HUES6 (cell line): ENCODE measurements around the gene CUX1.

ENCODE experiments used
- H3K27ac ChIP-seq: 2 replicates; pipeline ENCODE4 v1.7.0; 2013; ENCODE audit warnings: low read depth, mild to moderate bottlenecking, low read length, inconsistent platforms
- H3K27me3 ChIP-seq: 2 replicates; pipeline ENCODE4 v1.6.1; 2013; ENCODE audit warnings: low read length; ENCODE audit not compliant: control insufficient read depth, insufficient read depth
- H3K36me3 ChIP-seq: 2 replicates; pipeline ENCODE4 v1.6.1; 2013; ENCODE audit warnings: low read length; ENCODE audit not compliant: control insufficient read depth, insufficient read depth
- H3K4me1 ChIP-seq: 2 replicates; pipeline ENCODE4 v1.6.1; 2013; ENCODE audit warnings: low read length; ENCODE audit not compliant: control insufficient read depth, insufficient read depth
- H3K4me3 ChIP-seq: 2 replicates; pipeline ENCODE4 v1.5.1; 2013; ENCODE audit warnings: low read depth, low read length
- H3K9ac ChIP-seq: one replicate; pipeline ENCODE4 v1.6.1; 2013; ENCODE audit warnings: mild to moderate bottlenecking, low read length
- H3K9me3 ChIP-seq: 2 replicates; pipeline ENCODE4 v1.6.1; 2013; ENCODE audit warnings: low read depth, low read length; ENCODE audit not compliant: control insufficient read depth, insufficient read depth

CUX1 gene

DNA sequence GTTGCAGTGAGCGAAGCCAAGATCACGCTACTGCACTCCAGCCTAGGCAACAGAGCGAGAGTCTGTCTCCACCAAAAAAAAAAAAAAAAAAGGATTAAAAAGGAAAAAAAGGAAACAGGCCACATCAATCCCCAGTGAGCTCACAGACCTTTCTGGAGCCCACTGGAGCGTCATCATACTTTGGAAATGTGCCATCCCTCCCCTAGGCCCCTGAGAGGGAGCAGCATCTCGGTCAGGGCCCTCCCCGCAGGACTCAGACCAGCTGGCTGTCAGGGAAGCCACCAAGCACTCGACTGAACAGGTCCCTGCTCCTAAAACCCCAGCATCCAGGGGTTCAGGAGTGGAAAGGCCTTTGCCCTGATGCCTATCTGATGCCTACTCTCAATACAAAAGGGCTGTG is 371.3 kb downstream of the CUX1 start:
- Histone ChIP-seq H3K36me3 (peaks cover 76% of the 10 kb centered on the region), H3K27me3 (no peaks in the 10 kb centered on the region), H3K27ac (no peak overlapping the region), H3K4me1 (peaks cover 14% of the 10 kb centered on the region), H3K9me3 (no peaks in the 10 kb centered on the region), H3K9ac (no peak overlapping the region), H3K4me3 (no peak overlapping the region)

GRCh38 chr7:102189756-102190155 is 372.3 kb downstream of the CUX1 start:
- Histone ChIP-seq H3K36me3 (peaks cover 76% of the 10 kb centered on the region), H3K4me1 (peaks cover 14% of the 10 kb centered on the region), H3K9ac (no peak overlapping the region), H3K9me3 (no peaks in the 10 kb centered on the region), H3K4me3 (no peak overlapping the region), H3K27ac (no peak overlapping the region), H3K27me3 (no peaks in the 10 kb centered on the region)

DNA sequence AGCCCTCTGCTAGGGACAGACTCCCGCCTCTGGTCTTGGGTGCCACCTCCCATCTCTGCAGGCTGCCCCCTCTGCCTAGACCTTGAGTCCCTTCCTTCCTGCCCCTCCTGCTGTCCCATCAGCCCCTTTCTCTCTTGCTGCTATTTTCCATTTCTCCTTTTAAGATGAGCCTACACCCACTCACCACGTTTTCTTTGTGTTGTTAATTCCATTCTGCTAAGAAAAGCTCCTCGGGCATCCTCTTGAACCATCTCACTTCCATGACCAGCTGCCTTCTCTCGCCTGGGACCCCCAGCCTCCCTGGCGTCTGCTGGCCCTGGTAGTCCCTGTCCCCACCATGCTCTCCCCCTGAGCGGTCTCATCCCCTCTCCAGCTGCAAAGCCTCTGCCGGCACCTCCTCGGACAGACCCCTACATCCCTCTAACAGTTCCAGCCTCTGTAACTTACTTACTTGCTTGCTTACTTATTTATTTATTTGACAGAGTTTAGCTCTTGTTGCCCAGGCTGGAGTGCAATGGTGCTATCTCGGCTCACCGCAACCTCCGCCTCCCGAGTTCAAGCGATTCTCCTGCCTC is 373.4 kb downstream of the CUX1 start:
- Histone ChIP-seq H3K36me3 (peaks cover 75% of the 10 kb centered on the region), H3K27me3 (no peaks in the 10 kb centered on the region), H3K4me3 (no peak overlapping the region), H3K9me3 (no peaks in the 10 kb centered on the region), H3K4me1 (peaks cover 14% of the 10 kb centered on the region), H3K27ac (peak overlapping the region; percentile 60; the same call in 1 of the 2 replicates), H3K9ac (no peak overlapping the region)

- Histone ChIP-seq H3K9me3 (no peaks in the 10 kb centered on the region), H3K36me3 (peaks cover 77% of the 10 kb centered on the region), H3K4me1 (peaks cover 14% of the 10 kb centered on the region), H3K4me3 (no peak overlapping the region), H3K27me3 (no peaks in the 10 kb centered on the region), H3K27ac (no peak overlapping the region), H3K9ac (no peak overlapping the region)
These were observed 374.3 kb downstream of the CUX1 start for GRCh38 chr7:102191556-102192379.

- no peaks in the 10 kb centered on the region for H3K27me3 ChIP-seq
- no peak overlapping the region for H3K9ac ChIP-seq
These were observed 375.4 kb downstream of the CUX1 start for GRCh38 chr7:102192790-102193189.

DNA sequence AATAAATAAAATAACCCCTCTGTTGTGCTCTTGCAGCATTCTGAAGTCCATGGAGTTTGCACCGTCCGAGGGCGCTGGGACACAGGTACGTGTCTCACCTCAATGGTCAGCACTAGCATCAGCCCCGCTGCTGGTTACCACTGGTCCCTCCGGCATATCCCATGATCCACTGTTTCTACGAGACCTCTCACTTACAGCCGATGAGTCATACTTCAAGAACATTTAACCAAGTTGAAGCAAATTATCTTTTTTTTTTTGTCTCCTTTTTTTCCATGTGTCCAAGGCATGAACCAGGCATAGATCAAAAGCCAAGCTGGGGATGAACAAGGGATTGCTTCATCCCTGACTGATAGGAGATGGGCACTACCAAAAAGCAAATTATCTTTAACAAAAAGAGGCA is 376.4 kb downstream of the CUX1 start:
- H3K9me3 ChIP-seq: no peaks in the 10 kb centered on the region
- H3K9ac ChIP-seq: no peak overlapping the region
- peaks cover 89% of the 10 kb centered on the region for H3K36me3 ChIP-seq
- H3K27ac ChIP-seq: no peak overlapping the region
- H3K4me1 ChIP-seq: peaks cover 14% of the 10 kb centered on the region
- H3K27me3 ChIP-seq: no peaks in the 10 kb centered on the region
- no peak overlapping the region for H3K4me3 ChIP-seq

More at GRCh38 chr7:102192790-102193189, 375.4 kb downstream of the CUX1 start:
- H3K9me3 ChIP-seq: no peaks in the 10 kb centered on the region
- no peak overlapping the region for H3K27ac ChIP-seq
- peaks cover 85% of the 10 kb centered on the region for H3K36me3 ChIP-seq
- peaks cover 14% of the 10 kb centered on the region for H3K4me1 ChIP-seq
- no peak overlapping the region for H3K4me3 ChIP-seq

DNA sequence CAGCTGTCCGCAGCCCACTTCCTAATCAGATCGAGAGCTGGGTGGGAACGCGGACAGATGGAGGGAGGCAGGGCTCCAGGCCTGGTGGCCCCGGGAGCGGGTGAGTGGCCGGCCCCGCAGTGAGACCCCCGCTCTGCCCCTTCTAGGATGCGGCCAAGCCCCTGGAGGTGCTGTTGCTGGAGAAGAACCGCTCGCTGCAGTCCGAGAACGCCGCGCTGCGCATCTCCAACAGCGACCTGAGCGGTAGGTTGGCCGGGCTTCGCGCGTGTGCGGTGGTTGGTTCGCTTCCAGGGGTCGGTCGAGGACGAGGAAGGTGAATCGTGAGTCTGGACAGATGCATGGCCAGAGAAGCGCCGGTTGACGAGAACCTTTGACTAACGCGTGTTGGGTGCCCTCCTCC is 377.9 kb downstream of the CUX1 start:
- no peak overlapping the region for H3K9ac ChIP-seq
- H3K4me3 ChIP-seq: no peak overlapping the region
- H3K4me1 ChIP-seq: peaks cover 7% of the 10 kb centered on the region
- H3K36me3 ChIP-seq: peaks cover 91% of the 10 kb centered on the region
- H3K27ac ChIP-seq: no peak overlapping the region
- H3K9me3 ChIP-seq: no peaks in the 10 kb centered on the region
- H3K27me3 ChIP-seq: no peaks in the 10 kb centered on the region

DNA sequence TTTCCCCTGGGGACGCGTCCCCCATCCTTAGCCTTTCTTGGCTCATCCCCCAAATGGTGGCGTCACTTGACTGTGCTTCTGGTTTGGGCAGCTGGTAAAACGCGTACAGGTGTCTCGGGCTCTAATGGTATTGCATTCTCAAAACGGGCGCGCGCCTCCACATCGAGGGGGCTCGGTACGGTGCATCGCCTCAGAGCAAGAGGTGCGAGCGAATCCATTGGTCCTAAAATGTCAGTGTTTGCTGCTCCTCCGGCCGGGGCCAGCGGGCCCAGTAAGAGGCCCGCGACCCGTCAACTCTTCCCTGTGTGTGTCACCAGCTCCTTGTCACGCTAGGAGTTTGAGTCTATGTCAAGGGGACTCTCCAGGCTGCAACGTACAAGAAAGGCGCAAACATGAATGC is 378.6 kb downstream of the CUX1 start:
- H3K27me3 ChIP-seq: no peaks in the 10 kb centered on the region
- no peaks in the 10 kb centered on the region for H3K9me3 ChIP-seq
- peaks cover under 1% of the 10 kb centered on the region; the same call in 1 of the 2 replicates for H3K4me1 ChIP-seq
- no peak overlapping the region for H3K9ac ChIP-seq
- peaks cover 91% of the 10 kb centered on the region for H3K36me3 ChIP-seq
- H3K27ac ChIP-seq: no peak overlapping the region
- H3K4me3 ChIP-seq: no peak overlapping the region

DNA sequence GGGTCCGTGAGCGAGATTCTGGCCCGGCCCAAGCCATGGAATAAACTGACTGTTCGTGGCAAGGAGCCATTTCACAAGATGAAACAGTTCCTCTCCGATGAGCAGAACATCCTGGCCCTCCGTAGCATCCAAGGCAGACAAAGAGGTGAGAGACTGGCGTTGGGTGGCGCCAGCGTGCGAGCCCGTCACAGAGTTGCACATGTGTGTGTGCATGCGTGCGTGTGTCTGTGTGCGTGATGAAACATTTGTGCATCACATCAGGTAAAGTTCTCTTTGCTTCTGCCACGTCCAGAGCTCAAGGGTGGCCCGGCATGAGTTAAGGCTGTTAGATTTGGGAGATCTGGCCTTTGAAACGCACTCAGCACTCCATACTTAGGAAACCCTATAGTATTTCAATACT is 379.7 kb downstream of the CUX1 start:
- Histone ChIP-seq H3K4me3 (no peak overlapping the region), H3K4me1 (no peaks in the 10 kb centered on the region), H3K9me3 (no peaks in the 10 kb centered on the region), H3K27me3 (no peaks in the 10 kb centered on the region), H3K36me3 (peaks cover 93% of the 10 kb centered on the region), H3K9ac (no peak overlapping the region), H3K27ac (no peak overlapping the region)

DNA sequence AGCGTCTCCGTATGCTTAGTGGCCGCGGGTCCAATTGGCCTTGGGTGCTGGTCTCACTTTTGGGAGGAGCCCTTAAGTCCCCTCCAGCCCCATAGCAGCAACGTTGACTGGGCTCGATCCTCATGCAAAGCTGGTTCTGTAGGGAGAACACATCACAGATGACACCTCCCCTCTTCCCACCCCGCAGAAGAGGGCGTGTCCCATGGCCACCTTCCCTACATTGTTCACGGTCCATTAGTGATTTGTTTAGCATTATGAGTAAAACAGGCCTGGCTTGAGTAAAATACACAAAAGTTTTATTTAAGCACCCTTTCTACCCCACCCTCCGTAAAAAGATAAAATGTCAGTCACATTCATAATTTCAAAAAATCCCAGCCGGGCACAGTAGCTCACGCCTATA is 380.2 kb downstream of the CUX1 start:
- H3K27me3 ChIP-seq: no peaks in the 10 kb centered on the region
- H3K27ac ChIP-seq: no peak overlapping the region
- no peak overlapping the region for H3K9ac ChIP-seq
- no peaks in the 10 kb centered on the region for H3K4me1 ChIP-seq
- H3K9me3 ChIP-seq: no peaks in the 10 kb centered on the region
- peaks cover 94% of the 10 kb centered on the region for H3K36me3 ChIP-seq
- H3K4me3 ChIP-seq: no peak overlapping the region

DNA sequence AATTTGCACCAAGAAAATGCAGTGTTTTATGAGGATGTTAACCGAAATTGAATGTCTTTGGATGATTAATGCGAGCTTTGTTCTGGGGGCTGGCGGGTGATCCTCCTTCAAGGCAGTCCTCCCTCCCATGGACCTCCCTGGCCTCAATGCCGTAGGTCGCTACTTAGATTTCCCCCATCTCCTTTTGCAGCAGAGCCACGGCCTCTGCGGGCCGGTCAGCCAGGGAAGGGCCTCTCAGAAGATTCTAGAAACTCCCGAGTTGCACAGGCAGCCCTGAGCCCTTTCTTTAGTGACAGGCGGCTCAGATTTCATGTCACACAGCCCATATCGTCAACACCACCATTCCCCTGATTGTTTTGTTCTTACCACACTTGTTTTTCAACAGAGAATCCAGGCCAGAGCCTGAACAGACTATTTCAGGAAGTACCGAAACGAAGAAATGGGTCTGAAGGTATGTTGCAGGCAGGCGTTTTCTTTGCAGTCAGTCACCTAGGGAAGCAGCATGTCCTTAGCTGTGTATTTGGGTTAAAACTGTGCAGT is 381.1 kb downstream of the CUX1 start:
- H3K9me3 ChIP-seq: no peaks in the 10 kb centered on the region
- H3K36me3 ChIP-seq: peaks cover 93% of the 10 kb centered on the region
- no peak overlapping the region for H3K9ac ChIP-seq
- peak overlapping the region; percentile 54; the same call in 1 of the 2 replicates for H3K27ac ChIP-seq
- no peak overlapping the region for H3K4me3 ChIP-seq
- H3K4me1 ChIP-seq: no peaks in the 10 kb centered on the region
- no peaks in the 10 kb centered on the region for H3K27me3 ChIP-seq
